GM19455 (cell line): ENCODE measurements around the gene PPIA.
"Not testable (repeated sequence)": the region's sequence is repeated elsewhere in the genome, so short reads cannot be mapped to it uniquely, and the experiment has no call there.

Source experiments
- ATAC-seq: cut with Tn5 transposase; IDR thresholded peaks from one replicate; pipeline ENCODE4 v1.9.1; 2021; ENCODE audit not compliant: unreplicated experiment

Gene PPIA

DNA sequence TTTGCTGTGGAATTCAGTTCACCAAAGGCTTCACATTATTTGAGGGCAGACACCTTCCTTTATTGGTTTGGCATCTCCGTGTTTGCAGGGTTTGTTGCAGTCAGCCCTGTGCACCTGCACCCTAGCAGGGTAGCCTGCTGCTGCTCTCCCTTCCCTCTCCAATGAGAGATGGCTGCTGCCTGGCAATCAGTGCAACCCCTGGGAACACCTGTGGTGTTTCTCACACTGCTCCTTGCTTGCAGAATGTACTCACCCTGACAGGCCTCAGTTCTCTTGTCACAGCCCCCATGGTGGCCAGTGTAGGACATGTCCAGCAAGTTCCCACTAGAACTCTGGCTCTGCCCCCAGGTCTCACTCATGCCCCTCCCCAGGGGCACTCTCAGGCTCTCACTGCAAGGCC, 12.1 kb upstream of the PPIA start:
- ATAC-seq: no peak

DNA sequence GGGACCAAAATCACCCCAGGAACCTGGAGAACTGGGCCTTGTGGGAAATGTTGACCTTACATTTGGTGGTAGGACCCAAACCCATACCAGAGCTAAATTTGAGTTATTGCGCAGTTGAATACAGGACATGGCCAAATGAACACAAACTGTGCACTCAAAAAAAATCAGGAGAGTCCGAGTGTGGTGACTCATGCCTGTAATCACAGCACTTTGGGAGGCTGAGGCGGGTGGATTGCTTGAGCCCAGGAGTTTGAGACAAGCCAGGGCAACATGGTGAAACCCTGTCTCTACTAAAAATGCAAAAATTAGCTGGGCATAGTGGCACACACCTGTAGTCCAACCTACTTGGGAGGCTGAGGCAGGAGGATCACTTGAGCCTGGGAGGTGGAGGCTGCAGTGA, 11.3 kb upstream of the PPIA start:
- ATAC-seq: not testable (repeated sequence)

DNA sequence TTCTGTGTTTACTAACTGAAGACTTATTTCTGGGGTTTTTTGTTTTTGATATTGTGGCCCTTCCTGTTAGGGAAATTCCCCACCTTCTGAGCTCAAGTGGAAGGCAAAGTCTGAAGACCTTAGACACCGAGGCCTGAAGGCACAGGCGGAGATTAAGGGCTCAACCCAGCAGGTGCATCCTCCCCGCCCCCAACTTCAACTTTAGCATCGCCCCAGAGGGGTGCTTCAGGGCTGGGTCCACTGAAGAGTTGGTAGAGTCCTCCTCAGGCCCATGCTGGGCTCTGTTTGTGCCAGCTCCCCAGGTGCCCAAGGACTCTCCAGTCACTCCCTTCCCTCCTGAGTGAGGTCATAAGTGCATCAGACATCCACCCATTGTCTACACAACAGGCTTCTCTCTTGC, 9.4 kb upstream of the PPIA start:
- ATAC-seq: no peak

DNA sequence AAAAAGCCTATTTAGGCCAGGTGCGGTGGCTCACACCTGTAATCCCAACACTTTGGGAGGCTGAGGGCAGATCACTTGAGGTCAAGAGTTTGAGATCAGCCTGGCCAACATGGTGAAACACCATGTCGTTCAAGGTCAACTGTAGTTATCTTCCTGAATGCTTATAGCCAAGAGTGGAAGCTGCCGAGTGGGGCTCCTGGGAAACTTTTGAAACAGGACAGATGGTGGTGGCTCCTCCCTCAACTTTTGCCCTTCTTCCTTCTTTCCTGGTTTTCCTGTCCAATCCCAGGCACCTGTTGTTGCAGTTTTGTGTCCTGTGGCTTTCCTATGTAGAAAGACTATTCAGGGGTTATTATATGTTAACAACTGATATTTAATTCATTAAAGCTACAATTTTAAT, 8.7 kb upstream of the PPIA start:
- no peak for ATAC-seq

DNA sequence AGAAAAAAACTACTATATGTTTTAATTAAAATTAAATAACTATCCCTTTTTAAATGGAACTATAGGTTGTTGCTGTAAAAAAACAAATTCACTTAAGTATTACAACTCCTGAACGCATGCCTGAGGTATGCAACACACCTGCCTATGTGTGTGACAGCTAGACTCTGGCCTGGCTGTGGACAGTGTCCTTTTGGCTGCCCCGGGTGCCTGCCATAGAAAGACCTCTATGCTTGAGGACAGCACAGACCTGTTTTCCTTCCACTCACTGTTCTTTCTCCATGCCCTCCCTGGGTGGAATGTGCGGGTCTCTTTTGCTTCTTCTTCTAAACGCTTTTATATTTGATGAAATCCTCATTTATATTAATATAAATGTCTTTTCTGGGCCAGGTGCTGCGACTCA, 6.5 kb upstream of the PPIA start:
- ATAC-seq: no peak

DNA sequence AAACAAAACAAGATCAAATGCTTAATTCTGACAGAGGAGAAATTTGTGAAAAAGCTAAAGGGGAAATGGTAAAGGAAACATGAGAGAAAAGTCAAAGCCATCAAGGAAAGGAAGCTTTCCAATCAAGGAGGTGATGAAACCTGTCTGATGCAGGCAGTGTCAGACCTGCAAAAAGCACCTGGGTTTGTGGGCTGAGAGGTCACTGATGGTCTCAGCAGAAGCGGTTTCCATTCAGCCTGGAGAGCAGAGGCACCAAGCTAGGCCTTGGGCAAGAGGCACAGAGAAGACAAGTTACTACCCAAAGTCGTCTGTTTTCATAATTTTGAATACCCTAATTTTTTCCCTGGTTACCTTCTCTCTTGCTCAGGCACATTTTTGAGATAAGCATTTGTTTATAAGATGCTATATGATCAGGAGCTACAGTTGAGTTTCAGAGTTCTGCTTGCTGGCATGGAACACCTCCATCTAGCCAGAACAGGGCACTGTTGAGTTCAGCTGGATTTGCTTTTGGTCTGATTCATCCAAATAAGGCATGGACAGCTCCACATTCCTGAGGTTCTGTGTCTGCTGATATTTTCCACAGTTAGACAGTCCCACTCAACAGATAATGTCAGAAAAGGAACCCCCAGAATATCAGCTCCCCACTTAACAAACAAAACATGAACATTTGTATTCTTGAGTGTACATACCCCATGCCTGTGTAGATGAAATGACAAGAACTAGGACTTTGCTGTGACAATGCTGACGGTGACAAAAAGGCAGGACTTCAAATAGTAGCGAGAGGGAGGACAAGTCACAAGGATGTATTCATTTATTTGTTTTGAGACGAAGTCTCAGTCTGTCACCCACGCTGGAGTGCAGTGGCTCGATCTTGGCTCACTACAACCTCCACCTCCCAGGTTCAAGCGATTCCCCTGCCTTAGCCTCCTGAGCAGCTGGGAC, 4.9 kb upstream of the PPIA start:
- no peak for ATAC-seq

DNA sequence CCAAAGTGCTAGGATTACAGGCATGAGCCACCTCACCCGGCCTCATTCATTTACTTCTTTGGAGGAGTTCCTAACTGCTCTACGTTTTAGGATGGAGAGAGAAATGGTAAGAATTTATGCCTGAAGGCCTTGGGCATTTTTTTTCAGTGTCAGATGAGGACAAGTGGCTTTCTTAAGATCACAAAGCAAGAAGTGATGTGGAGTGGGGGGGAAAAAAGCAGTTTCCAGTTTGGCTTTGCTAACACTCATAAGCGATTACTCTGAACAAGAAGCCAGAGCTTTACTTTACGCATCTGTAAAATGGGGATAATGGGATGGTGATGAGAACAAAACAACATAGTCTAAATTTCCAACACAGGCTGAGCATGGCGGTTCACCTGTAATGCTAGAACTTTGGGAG, 2.6 kb upstream of the PPIA start:
- no peak for ATAC-seq

DNA sequence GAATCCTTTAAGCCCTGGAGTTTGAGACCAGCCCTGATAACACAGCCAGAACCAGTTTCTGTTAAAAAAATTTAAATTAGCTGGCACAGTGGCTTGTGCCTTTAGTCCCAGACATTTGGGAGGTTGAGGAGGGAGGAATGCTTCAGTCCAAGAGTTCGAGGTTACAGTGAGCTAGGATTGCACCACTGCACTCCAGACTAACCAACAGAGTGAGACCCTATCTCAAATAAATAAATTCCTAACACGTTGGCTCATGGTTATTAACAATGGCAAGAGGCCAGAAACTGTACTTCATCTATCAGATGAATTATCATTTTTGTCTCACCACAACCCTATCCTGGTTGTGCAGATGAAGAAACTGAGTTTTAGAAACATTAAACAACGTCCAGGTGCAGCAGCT, 2.1 kb upstream of the PPIA start:
- no peak for ATAC-seq

DNA sequence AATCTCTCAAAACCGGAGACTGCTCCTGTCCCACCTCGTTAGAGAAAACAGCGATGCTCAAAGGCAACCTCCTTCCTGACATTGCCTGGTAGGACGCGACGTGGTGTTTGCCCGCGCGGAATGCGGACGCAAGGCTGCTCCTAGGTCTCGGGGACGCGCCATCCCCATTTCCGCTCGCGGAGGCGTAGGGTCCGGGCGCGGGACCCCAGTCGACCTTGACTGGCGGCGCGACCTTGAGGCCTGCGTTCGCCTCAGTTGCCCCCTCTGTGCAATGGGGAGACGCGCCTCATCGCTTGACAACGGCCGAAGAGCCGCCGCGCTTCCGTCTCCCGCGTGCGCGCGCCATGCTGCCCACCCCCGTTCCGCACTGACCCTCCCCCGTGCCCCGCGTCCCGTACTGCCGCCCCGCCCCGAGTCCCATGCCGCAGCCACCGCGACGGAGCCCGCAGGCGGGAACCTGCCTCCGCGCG, 412 bp upstream of the PPIA start:
- peak; percentile 34 for ATAC-seq

DNA sequence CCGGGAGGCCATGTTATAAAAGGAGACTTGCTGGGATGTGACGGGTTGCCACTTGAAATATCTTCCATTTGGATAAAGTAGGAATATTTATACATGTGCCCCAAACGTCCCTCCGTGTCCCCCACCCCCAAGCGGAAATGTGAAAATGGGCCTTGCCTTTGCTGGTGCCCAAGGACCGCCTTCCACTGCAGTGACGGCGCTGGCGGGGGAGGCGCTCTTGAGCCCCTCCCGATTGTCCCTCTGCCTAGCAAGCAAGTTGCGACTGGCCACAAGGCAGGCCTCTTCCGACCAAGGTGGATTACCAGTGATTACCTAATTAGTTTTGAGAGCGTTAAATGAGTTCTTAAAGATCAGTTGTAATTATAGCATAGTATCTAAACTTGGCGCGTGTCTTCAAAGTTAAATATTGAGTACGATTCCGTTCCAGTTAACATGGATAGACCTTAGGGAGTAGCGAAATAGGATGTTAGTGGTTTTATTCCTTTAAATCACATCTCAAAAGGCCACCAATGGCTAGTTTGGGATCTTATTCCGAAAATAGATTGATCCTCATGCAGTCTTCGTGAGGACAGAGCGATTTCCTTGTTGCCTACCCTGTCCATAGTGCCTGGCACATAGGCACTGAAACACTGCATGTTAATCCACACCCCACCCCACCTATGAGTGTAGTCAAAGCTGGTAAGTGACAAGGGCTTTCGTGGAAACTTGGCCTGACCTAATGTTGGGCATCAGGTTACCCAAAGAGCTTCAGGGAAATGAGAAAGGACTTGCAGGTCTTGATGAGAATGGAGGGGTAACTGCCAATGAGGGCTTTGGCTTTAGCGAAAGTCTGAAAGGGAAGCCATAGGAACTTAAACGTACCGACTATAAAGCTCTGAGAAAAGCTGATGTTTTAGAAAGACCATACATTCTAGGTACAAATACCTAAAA, 1.1 kb downstream of the PPIA start:
- ATAC-seq: peak; percentile 48

DNA sequence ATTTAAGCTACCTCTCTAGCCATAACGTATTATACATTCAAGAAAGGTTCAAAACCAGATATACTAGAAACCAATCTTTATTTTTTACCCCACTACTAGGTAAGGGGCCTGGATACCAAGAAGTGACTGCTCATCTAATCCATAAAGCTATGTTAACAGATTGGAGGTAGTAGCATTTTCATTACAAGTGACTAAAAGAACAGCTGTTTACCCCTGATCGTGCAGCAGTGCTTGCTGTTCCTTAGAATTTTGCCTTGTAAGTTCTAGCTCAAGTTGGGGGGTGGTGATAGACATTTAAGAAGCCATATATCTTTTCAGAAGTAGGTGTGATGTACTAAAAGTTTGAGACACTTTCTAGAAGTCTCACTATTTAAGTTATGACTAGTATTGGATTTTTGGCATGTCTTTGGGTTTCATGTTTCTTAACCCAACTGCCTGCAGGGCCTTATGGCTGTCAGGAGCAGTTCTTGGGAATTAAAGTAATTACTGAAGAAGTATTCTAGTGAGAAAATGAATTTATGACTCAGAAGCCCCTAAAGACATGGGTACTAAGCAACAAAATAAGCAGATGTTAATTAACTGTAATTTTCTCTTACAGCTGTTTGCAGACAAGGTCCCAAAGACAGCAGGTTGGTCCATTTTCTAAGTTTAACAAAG, 2.3 kb downstream of the PPIA start:
- ATAC-seq: no peak

DNA sequence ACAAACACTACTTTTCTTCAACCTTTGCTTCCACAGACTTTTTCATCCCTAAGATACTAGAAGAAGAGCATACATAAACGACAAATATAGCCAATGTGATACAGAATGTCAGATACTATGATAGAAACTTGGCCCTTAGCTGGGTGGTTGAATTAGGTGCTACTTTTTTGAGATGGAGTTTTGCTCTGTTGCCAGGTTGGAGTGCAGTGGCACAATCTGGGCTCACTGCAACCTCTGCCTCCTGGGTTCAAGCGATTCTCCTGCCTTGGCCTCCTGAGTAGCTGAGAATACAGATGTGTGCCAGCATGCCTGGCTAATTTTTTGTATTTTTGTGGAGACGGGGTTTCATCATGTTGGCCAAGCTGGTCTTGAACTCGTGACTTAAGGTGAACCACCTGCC, 3.5 kb downstream of the PPIA start:
- no peak for ATAC-seq

DNA sequence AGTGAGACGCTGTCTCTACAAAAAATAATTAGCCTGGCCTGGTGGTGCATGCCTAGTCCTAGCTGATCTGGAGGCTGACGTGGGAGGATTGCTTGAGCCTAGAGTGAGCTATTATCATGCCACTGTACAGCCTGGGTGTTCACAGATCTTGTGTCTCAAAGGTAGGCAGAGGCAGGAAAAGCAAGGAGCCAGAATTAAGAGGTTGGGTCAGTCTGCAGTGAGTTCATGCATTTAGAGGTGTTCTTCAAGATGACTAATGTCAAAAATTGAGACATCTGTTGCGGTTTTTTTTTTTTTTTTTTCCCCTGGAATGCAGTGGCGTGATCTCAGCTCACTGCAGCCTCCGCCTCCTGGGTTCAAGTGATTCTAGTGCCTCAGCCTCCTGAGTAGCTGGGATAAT, 5.4 kb downstream of the PPIA start:
- no peak for ATAC-seq

DNA sequence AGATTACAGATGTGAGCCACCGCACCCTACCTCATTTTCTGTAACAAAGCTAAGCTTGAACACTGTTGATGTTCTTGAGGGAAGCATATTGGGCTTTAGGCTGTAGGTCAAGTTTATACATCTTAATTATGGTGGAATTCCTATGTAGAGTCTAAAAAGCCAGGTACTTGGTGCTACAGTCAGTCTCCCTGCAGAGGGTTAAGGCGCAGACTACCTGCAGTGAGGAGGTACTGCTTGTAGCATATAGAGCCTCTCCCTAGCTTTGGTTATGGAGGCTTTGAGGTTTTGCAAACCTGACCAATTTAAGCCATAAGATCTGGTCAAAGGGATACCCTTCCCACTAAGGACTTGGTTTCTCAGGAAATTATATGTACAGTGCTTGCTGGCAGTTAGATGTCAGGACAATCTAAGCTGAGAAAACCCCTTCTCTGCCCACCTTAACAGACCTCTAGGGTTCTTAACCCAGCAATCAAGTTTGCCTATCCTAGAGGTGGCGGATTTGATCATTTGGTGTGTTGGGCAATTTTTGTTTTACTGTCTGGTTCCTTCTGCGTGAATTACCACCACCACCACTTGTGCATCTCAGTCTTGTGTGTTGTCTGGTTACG, 6.0 kb downstream of the PPIA start:
- no peak for ATAC-seq

DNA sequence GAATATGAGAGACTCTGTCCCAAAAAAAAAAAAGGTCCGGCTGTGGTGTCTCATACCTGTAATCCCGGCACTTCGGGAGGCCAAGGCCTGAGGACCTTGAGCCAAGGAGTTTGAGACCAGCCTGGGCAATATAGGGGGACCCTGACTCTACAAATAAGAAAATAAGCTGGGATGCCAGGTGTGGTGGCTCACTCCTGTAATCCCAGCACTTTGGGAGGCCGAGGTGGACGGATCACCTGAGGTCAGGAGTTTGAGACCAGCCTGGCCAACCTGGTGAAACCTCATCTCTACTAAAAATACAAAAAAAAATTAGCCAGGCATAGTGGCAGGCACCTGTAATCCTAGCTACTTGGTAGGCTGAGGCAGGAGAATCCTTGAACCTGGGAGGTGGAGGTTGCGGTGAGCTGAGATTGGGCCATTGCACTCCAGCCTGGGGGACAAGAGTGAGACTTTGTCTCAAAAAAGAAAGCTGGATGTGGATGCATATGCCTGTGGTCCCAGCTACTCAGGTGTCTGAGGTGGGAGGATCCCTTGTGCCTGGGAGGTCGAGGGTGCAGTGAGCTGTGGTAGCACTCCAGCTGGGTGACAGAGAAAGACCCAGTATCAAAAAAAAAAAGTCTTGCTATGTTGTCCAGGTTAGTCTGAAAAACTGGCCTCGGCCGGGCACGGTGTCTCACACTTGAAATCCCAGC, 7.5 kb downstream of the PPIA start:
- ATAC-seq: not testable (repeated sequence)

DNA sequence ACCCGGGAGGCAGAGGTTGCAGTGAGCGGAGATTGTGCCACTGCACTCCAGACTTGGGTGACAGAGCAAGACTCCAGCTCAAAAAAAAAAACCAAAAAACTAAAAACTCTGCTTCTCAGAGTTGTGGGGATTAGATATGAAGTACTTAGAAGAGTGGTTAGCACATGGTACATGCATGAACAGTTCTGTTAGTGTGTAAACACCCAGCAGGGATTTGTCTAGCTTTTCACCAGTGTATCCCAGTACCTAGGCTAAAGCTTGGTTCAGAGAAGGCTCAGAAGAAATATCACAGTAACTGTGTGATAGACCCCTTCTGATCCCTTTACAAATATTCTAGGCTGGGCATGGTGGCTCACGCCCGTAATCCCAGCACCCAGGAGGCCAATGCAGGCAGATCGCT, 9.5 kb downstream of the PPIA start:
- no peak for ATAC-seq

DNA sequence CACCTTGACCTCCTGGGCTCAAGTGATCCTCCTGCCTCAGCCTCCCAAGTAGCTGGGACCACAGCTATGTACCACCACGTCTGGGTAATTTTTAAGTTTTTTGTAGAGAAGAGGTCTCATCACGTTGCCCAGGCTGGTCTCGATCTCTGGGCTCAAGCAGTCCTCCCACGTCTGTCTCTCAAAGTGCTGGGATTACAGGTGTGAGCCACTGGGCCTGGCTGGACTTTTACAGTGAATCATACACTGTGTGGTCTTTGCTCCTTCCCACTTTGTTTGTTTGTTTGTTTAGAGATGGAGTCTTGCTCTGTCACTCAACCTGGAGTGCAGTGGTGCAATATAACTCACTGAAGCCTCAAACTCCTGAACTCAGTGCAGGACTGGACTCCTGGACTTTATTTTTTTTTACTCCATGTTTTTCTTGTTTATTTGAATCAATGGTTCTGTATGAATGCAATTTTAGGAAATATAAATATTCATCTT, 12.5 kb downstream of the PPIA start:
- ATAC-seq: no peak

DNA sequence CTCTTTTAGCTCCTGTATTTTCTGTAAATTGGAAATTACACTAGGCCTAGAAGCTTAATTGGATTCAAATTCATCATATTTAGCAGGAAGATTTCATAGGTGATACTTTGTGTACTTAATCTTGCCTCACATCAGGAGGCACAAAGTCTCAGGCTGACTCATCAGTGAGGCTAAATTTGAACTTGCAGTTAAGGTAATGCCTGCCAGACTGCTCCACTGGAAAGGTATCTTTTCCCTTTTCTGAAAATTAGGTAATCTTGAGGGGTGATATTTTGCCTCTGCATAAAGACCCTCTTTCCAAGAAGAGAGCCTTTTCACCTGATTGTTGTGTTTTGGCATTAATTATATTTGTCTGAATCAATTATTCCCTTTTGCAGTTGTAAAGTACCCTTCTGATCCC, 14.6 kb downstream of the PPIA start:
- ATAC-seq: no peak

DNA sequence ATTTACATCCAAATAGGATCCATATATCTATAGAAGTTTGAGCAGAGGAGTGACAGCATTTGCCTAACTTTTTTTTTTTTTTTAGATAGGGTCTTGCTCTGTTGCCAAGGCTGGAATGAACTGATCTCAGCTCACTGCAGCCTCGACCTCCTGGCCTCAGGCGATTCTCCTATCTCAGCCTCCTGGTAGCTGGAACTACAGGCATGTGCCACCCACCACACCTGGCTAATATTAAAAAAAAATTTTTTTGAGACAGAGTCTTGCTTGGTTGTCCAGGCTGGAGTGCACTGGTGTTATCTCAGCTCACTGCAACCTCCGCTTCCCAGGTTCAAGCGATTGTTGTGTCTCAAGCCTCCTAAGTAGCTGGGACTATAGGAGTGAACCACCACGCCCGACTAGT, 15.1 kb downstream of the PPIA start:
- ATAC-seq: no peak

DNA sequence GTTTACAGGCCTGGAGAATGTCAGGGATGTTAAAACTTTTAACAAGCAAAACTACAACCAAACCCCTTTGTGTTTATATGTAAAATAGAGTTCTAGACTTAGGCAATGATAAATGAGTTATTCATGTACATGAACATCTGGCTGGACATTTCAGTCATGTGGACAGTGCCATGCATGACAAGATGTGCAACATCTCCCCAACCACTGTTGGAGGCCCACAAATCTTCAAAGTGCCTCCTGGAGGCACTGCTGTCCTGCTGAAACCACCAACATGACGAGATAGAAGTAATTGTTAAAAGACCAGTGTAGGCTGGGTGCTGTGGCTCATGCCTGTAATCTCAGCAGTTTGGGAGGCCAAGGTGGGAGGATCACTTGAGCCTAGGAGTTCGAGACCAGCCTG, 18.4 kb downstream of the PPIA start:
- ATAC-seq: no peak
